ENCODE data around the gene RPLP2.

Gene RPLP2

DNA sequence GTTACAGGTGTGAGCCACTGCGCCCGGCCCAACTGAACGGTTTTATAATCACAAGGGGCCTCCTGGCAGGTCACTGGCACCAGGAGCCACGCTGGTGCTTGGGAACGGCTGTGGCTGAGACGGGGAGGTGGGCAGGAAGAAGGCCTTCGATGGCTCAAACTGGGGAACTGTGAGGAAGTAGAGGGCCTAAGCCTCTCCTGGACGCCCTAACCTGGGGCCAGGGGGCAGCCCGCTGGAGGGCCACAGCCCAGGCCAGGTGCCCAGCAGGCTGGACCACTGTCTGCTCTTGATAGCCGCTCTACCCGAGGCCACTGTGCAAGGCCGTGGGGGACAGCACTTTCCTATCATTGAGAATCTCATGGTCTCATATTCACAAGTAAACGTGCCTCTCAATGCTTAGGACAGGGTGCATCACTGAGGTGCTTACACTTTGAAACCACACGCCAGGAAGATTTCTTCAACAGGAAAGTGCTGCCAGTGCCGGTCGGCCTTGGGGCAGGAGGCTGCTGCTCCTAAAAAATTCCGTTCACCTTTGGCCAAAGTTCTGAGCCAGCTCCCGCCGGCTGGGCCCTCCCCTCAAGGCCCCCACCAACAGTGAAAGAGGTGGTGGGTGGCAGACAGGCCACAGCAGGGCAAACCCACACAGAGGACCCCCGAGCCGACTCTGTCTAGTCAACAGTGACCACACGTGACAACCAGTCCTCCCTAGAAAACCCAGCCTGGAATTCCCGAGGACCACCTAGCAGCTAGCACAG, 39.7 kb upstream of the RPLP2 start:
- TF ChIP-seq EZH2phosphoT487 (IDR thresholded peaks at IDR 0.05; ENCODE audit: low read length) (no peak), EZH2 (optimal IDR thresholded peaks at IDR 0.05; ENCODE audit: low read depth, low read length) (no peak)
- TF ChIP-seq, protein P1, sequence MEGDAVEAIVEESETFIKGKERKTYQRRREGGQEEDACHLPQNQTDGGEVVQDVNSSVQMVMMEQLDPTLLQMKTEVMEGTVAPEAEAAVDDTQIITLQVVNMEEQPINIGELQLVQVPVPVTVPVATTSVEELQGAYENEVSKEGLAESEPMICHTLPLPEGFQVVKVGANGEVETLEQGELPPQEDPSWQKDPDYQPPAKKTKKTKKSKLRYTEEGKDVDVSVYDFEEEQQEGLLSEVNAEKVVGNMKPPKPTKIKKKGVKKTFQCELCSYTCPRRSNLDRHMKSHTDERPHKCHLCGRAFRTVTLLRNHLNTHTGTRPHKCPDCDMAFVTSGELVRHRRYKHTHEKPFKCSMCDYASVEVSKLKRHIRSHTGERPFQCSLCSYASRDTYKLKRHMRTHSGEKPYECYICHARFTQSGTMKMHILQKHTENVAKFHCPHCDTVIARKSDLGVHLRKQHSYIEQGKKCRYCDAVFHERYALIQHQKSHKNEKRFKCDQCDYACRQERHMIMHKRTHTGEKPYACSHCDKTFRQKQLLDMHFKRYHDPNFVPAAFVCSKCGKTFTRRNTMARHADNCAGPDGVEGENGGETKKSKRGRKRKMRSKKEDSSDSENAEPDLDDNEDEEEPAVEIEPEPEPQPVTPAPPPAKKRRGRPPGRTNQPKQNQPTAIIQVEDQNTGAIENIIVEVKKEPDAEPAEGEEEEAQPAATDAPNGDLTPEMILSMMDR (IDR thresholded peaks at IDR 0.05; ENCODE audit: low read length) = no peak
- DNase-seq = no peak
- Histone ChIP-seq H3K79me2 (ENCODE audit: low read length) (peaks cover 42% of the 10 kb centered on the region), H2AFZ (ENCODE audit: low read length) (no peak overlapping the region), H3K27me3 (replicated peaks; ENCODE audit: insufficient read depth, low read length) (no peaks in the 10 kb centered on the region), H3K9ac (ENCODE audit: low read length) (no peak overlapping the region), H3K4me3 (ENCODE audit: low read length) (no peak overlapping the region), H4K20me1 (ENCODE audit: insufficient read depth, low read length) (no peaks in the 10 kb centered on the region; the same call in 1 of the 2 replicates), H3K36me3 (replicated peaks; ENCODE audit: insufficient read depth, low read length) (peaks cover 9% of the 10 kb centered on the region), H3K9me2 (replicated peaks; ENCODE audit: insufficient read depth, low read length) (no peaks in the 10 kb centered on the region), H3K9me3 (replicated peaks; ENCODE audit: insufficient read depth, low read length) (no peaks in the 10 kb centered on the region), H3K4me1 (ENCODE audit: low read length) (no peaks in the 10 kb centered on the region), H3K27ac (ENCODE audit: low read length) (no peak overlapping the region), H3K4me2 (ENCODE audit: low read depth, low read length) (no peak overlapping the region), H3F3A (ENCODE audit: insufficient read depth, low read length) (peaks cover 10% of the 10 kb centered on the region)

DNA sequence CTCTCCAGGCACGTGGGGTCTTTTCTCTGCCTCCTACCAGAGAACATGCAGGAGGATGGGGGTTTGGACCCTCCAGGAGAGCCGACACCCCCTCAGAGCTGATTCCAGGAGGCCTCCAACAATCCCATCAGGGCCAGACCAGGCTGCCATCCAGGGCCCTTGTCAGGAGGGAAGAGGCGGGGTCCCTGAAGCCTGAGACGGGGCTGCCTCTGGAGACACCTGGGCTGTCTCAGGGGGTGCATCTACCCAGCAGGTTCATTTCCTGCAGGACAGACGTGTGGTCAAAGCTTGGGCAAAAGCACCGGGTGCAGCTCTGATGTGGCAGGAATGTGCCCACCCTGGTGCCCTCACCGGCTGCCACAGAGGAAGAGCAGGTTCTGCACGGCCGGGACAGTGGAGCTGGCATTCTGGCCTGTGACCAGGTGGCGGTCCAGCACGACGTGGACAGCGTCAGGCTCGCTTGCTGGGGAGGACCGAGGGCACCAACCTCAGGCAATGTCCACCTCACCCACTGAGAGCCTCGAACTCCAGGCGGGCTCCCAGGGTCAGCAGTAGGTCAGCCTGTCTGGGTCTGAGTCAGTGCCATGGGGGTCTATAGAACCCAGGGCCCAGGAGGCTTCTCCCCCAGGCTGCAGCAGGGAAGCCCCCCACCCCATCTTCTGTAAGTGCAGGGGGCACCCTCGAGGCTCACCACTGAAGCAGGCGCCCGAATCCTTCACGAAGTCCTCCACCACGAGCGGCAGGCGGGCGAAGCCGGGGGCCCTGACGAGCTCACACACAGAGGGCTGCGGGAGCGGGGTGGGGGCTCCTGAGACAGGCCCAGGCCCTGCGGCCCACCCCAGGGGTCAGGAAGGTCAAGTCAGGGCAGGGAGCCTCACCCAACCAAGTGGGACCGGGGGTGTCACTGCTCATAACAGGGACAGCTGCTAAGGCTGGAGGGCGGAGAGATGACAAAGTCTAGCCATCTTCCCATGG, 38.8 kb upstream of the RPLP2 start:
- H3K36me3 ChIP-seq (replicated peaks; ENCODE audit: insufficient read depth, low read length) = peaks cover 9% of the 10 kb centered on the region
- peaks cover 8% of the 10 kb centered on the region for H3F3A ChIP-seq (ENCODE audit: insufficient read depth, low read length)
- H3K4me2 ChIP-seq (ENCODE audit: low read depth, low read length) = no peak overlapping the region
- no peaks in the 10 kb centered on the region for H3K9me2 ChIP-seq (replicated peaks; ENCODE audit: insufficient read depth, low read length)
- H3K27me3 ChIP-seq (replicated peaks; ENCODE audit: insufficient read depth, low read length) = no peaks in the 10 kb centered on the region
- H4K20me1 ChIP-seq (ENCODE audit: insufficient read depth, low read length) = no peaks in the 10 kb centered on the region; the same call in 1 of the 2 replicates
- no peak overlapping the region for H3K27ac ChIP-seq (ENCODE audit: low read length)
- H3K9ac ChIP-seq (ENCODE audit: low read length) = no peak overlapping the region
- H3K9me3 ChIP-seq (replicated peaks; ENCODE audit: insufficient read depth, low read length) = no peaks in the 10 kb centered on the region
- H2AFZ ChIP-seq (ENCODE audit: low read length) = no peak overlapping the region
- H3K79me2 ChIP-seq (ENCODE audit: low read length) = peaks cover 51% of the 10 kb centered on the region
- no peaks in the 10 kb centered on the region for H3K4me1 ChIP-seq (ENCODE audit: low read length)
- peak; percentile 2 for DNase-seq
- TF ChIP-seq, protein P1 (IDR thresholded peaks at IDR 0.05; ENCODE audit: low read length) = no peak
- TF ChIP-seq EZH2 (optimal IDR thresholded peaks at IDR 0.05; ENCODE audit: low read depth, low read length) (no peak), EZH2phosphoT487 (IDR thresholded peaks at IDR 0.05; ENCODE audit: low read length) (no peak)
- H3K4me3 ChIP-seq (ENCODE audit: low read length) = no peak overlapping the region

DNA sequence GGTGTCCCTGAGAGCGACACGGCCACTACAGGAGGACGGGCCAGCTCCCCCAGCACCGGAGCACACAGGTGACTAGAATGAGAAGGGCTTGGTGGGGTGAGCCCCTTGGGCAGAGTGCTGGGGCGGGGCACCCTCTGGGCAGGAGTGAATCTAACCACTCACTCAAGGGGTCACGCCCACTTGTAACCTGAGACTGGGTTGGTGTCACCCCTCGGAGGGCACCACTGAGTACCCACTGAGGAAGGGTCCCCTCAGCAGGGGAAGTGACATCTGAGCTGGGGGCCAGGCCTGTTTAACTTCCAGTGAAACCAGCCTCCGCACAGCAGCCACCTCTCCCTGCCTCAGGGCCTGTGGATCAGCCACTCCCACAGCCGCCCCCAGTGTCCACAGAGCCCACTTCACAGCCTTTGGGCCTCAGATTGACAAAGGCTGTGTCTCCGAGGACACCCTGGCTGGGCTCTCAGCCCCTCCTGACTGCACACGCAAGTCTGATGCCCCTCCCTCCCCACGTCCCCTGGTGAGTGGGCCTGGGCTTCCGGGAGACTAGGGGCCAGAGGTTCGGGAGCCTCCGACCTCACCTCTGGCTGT, 38.1 kb upstream of the RPLP2 start:
- DNase-seq = peak; percentile 2
- no peaks in the 10 kb centered on the region for H3K27me3 ChIP-seq (replicated peaks; ENCODE audit: insufficient read depth, low read length)
- H2AFZ ChIP-seq (ENCODE audit: low read length) = no peak overlapping the region
- no peak overlapping the region for H3K27ac ChIP-seq (ENCODE audit: low read length)
- peaks cover 9% of the 10 kb centered on the region for H3K36me3 ChIP-seq (replicated peaks; ENCODE audit: insufficient read depth, low read length)
- no peak overlapping the region for H3K9ac ChIP-seq (ENCODE audit: low read length)
- peaks cover 6% of the 10 kb centered on the region for H3F3A ChIP-seq (ENCODE audit: insufficient read depth, low read length)
- no peaks in the 10 kb centered on the region for H3K9me2 ChIP-seq (replicated peaks; ENCODE audit: insufficient read depth, low read length)
- no peaks in the 10 kb centered on the region; the same call in 1 of the 2 replicates for H4K20me1 ChIP-seq (ENCODE audit: insufficient read depth, low read length)
- H3K9me3 ChIP-seq (replicated peaks; ENCODE audit: insufficient read depth, low read length) = no peaks in the 10 kb centered on the region
- H3K4me1 ChIP-seq (ENCODE audit: low read length) = no peaks in the 10 kb centered on the region
- no peak overlapping the region for H3K4me2 ChIP-seq (ENCODE audit: low read depth, low read length)
- TF ChIP-seq, protein P1 (IDR thresholded peaks at IDR 0.05; ENCODE audit: low read length) = no peak
- TF ChIP-seq EZH2 (optimal IDR thresholded peaks at IDR 0.05; ENCODE audit: low read depth, low read length) = no peak
- no peak for TF ChIP-seq EZH2phosphoT487 (IDR thresholded peaks at IDR 0.05; ENCODE audit: low read length)
- peaks cover 58% of the 10 kb centered on the region for H3K79me2 ChIP-seq (ENCODE audit: low read length)
- no peak overlapping the region for H3K4me3 ChIP-seq (ENCODE audit: low read length)
